Fibroblast of the aortic adventitia (primary cell): ENCODE measurements around the gene SOBP. TPM values are rescaled to one million over a fixed set of nuclear protein-coding genes. Genes with fewer than 3 reads are reported as not detected.

Source experiments
- DNase-seq: peaks from one replicate; pipeline ENCODE4 v3.0.0-alpha.2; 2010; ENCODE audit warnings: low read depth
- H3K4me3 ChIP-seq: 2 replicates; pipeline ENCODE4 v1.5.1; 2011; ENCODE audit warnings: low read depth, mild to moderate bottlenecking, control low read depth, low read length, moderate library complexity
- CTCF ChIP-seq: IDR thresholded peaks from 2 replicates; pipeline ENCODE4 v1.5.1; 2011; ENCODE audit warnings: mild to moderate bottlenecking, low read length, control low read depth, inconsistent platforms; ENCODE audit not compliant: insufficient read depth
- total RNA-seq: library from RNA; depleted of rRNA; stranded (reverse); fragments of >200 nt; gene quantifications from 2 replicates; pipeline ENCODE4 v1.2.3, GENCODE V29; 2012; ENCODE audit warnings: low replicate concordance

Gene SOBP
- total RNA-seq, 1 donor, result 7.9 TPM

- peak overlapping the region; percentile 45 for H3K4me3 ChIP-seq
- peak; percentile 75 for DNase-seq
- TF ChIP-seq CTCF, result no peak
Measured at GRCh38 chr6:107495196-107495643, 5.3 kb downstream of the SOBP start.

- no peak overlapping the region for H3K4me3 ChIP-seq
- DNase-seq, result no peak
- no peak for TF ChIP-seq CTCF
Measured at GRCh38 chr6:107495971-107496370, 6.1 kb downstream of the SOBP start.

GRCh38 chr6:107496892-107497684 lies 7.2 kb downstream of the SOBP start:
- no peak for TF ChIP-seq CTCF
- H3K4me3 ChIP-seq, result no peak overlapping the region
- DNase-seq, result no peak

GRCh38 chr6:107504270-107505026 lies 14.5 kb downstream of the SOBP start:
- H3K4me3 ChIP-seq, result no peak overlapping the region
- no peak for TF ChIP-seq CTCF
- no peak for DNase-seq

- no peak overlapping the region for H3K4me3 ChIP-seq
- TF ChIP-seq CTCF, result no peak
- no peak for DNase-seq
Measured at GRCh38 chr6:107506145-107506544, 16.2 kb downstream of the SOBP start.

GRCh38 chr6:107509506-107509905 lies 19.6 kb downstream of the SOBP start:
- peak; percentile 49 for DNase-seq
- H3K4me3 ChIP-seq, result no peak overlapping the region
- no peak for TF ChIP-seq CTCF
